GM10248 (cell line): ENCODE results near the gene LARGE1.

Experiments
- CTCF ChIA-PET: fragments of 300-600 bp; sonication (Branson Sonifier 250); formaldehyde crosslinking; extraction: SDS; loops from one replicate; lab custom pipeline; 2021; ENCODE audit warnings: antibody characterized with exemption; lab: Yijun Ruan, JAX
- POLR2A ChIA-PET: fragments of 350-650 bp; sonication (Branson Sonifier 250); formaldehyde crosslinking; extraction: SDS; loops from one replicate; lab custom pipeline; 2020; ENCODE audit warnings: antibody characterized with exemption; lab: Yijun Ruan, JAX
- DNase-seq: peaks from one replicate; pipeline ENCODE4 v3.0.0; 2012; ENCODE audit errors: extremely low spot score
- CTCF ChIP-seq: IDR thresholded peaks from 2 replicates; pipeline ENCODE4 v1.5.1; 2012; ENCODE audit warnings: mild to moderate bottlenecking, low read depth; ENCODE audit errors: extremely low read depth, missing control alignments, control extremely low read depth

Gene LARGE1

DNA sequence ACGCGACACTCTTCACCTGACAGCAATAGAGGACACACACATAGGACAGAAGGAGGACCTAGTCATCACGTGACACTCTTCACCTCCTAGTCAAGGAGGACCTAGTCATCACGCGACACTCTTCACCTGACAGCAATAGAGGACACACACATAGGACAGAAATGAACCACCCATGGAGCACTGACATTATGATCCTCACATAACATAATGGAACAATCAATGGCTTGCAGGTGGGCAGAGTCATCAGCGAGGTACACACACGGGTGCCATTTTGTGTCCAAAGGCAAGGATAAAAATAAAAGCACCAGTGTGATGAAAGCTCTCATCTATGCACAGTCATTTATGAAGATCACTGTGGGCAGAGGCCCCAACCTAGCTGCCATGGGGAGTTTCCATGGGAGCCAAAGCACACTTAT, 354.7 kb downstream of the LARGE1 start:
- no peak for TF ChIP-seq CTCF
- DNase-seq, result no peak
- ChIA-PET CTCF (interaction anchor here (1.6 kb wide), 1 partner anchor 15 kb away, joined by 4 read pairs; no protein-coding TSS in a partner anchor), POLR2A (no interaction called here)

DNA sequence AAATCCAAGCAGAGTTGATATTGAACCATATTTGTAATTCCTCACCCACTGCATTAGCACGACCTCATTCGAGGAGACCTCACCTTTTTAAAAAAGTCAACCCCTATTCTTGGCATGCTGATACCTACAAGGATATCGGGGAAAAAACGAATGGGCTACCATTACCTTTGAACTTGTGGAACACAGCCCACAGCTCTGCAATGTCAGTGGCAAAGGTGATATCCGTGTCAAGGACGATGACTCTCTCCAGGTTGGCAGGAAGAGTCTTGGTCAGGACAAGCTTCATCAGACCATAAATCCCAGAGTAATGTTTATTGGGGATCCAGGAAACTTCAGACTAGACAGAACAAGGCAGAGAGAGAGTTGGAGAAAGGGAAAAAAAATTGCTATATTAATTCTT, 355.6 kb downstream of the LARGE1 start:
- DNase-seq, result no peak
- ChIA-PET CTCF (interaction anchor here (1.7 to 4.7 kb wide), 3 partner anchors 11 to 46 kb away, joined by 4 to 24 read pairs (median 10); no protein-coding TSS in a partner anchor), POLR2A (no interaction called here)
- TF ChIP-seq CTCF, result no peak

- ChIA-PET CTCF (interaction anchor here (0.9 to 4.7 kb wide), 9 partner anchors 8 to 264 kb away, joined by 3 to 24 read pairs (median 5); no protein-coding TSS in a partner anchor), POLR2A (no interaction called here)
- DNase-seq, result no peak
- no peak for TF ChIP-seq CTCF
These were observed 356.9 kb downstream of the LARGE1 start for GRCh38 chr22:33563220-33563964.

DNA sequence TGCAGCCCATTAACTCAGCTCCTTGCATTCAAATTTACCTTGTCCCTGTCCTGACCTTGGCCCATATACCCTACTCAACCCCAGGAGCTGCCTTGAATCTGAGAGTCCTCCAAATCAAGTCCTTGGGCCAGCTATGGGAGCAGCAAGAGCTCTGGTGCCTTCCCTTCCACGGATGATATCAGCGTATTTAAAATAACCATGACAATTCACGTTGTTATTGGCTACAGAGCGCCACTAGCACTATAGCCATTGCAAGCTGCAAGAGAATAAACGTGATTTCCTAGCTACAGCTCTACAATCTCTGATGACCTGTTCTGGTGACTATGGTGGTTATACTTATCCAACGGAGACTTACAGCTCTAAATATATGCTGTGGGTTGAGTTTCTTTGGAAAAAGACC, 357.8 kb downstream of the LARGE1 start:
- POLR2A ChIA-PET, result interaction anchor here (0.5 kb wide), 1 partner anchor 21 kb away, joined by 10 read pairs; no protein-coding TSS in a partner anchor
- CTCF ChIA-PET, result interaction anchor here (1.0 to 4.7 kb wide), 8 partner anchors 9 to 260 kb away, joined by 3 to 24 read pairs (median 6); no protein-coding TSS in a partner anchor
- DNase-seq, result no peak
- TF ChIP-seq CTCF, result no peak

DNA sequence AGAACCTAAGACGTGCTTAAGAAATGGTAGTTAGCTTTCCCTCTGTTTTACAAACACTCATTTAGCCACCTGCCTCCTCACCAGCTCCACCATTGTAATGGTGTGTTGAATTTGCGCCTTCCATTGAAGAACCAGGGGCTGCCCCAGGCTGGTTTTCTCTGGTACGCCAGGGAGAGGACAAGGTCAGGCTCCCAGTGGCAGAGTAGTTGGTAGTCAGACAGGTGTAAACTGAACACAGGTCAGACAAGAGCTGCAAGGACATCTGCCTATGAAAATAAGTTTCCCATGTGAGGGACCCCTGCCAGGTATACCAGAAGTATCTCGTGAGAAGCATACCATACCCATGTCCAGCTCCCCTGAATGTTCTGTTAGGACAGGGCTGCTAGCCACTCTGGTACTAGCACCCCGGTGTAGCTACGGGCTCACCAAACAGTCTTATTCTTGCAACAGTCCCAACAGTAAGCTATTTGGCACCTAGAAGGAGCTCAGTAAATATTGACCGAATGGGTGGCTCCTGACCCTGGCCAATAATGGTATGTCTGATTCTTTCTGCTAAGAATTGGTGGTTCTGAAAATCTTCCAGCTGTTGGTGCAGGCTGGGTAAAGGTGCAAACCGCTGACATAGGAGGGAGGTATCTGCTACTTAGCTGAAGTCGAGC, 359.0 kb downstream of the LARGE1 start:
- TF ChIP-seq CTCF, result no peak
- POLR2A ChIA-PET, result no interaction called here

GRCh38 chr22:33557836-33558235, 362.4 kb downstream of the LARGE1 start:
- ChIA-PET POLR2A (no interaction called here), CTCF (interaction anchor here (1.3 kb wide), 1 partner anchor 21 kb away, joined by 4 read pairs; no protein-coding TSS in a partner anchor)
- DNase-seq, result no peak
- TF ChIP-seq CTCF, result no peak

More for the DNA sequence above, 359.0 kb downstream of the LARGE1 start:
- CTCF ChIA-PET, result interaction anchor here (1.0 to 4.7 kb wide), 8 partner anchors 12 to 287 kb away, joined by 3 to 24 read pairs (median 4); no protein-coding TSS in a partner anchor
- no peak for DNase-seq
